SU-DHL-6 (cell line): ENCODE data around the gene RELN.

Experiments
- H2AFZ ChIP-seq: fragments of 200-600 bp; sonication (generic); 2 replicates; pipeline ENCODE4 v1.6.1; 2014; ENCODE audit warnings: low read depth, mild to moderate bottlenecking, moderate library complexity, mixed read lengths, antibody characterized with exemption, low read length; ENCODE audit not compliant: severe bottlenecking
- H3F3A ChIP-seq: fragments of 200-600 bp; shearing (Covaris generic); 2 replicates; pipeline ENCODE4 v1.6.0; 2016; ENCODE audit warnings: antibody characterized with exemption, mild to moderate bottlenecking; ENCODE audit not compliant: insufficient read depth
- H3K27ac ChIP-seq: fragments of 200-600 bp; sonication (generic); 2 replicates; pipeline ENCODE4 v1.5.1; 2016; ENCODE audit warnings: low read depth, mild to moderate bottlenecking, low read length, moderate library complexity, mixed read lengths
- H3K27me3 ChIP-seq: fragments of 200-600 bp; sonication (generic), shearing (Covaris generic); 2 replicates; pipeline ENCODE4 v1.6.0; 2014; ENCODE audit warnings: mild to moderate bottlenecking, low read length
- H3K36me3 ChIP-seq: fragments of 200-600 bp; sonication (generic); 2 replicates; pipeline ENCODE4 v1.6.1; 2014; ENCODE audit warnings: mild to moderate bottlenecking, low read length, mixed read lengths
- H3K4me2 ChIP-seq: fragments of 300-600, 200-600 bp; shearing (Covaris generic), sonication (generic); 2 replicates; pipeline ENCODE4 v1.6.0; 2014; ENCODE audit warnings: low read length, low read depth, mild to moderate bottlenecking; ENCODE audit not compliant: poor library complexity, severe bottlenecking
- H3K4me3 ChIP-seq: fragments of 200-600 bp; sonication (generic); 2 replicates; pipeline ENCODE4 v1.5.1; 2014; ENCODE audit warnings: antibody characterized with exemption, low read length, mild to moderate bottlenecking, mixed read lengths; ENCODE audit not compliant: insufficient read depth, poor library complexity, severe bottlenecking
- H3K79me2 ChIP-seq: fragments of 200-600 bp; sonication (generic); 2 replicates; pipeline ENCODE4 v1.6.1; 2014; ENCODE audit warnings: mild to moderate bottlenecking, low read length, moderate library complexity; ENCODE audit not compliant: insufficient read depth
- H3K9ac ChIP-seq: fragments of 200-600 bp; sonication (generic); 2 replicates; pipeline ENCODE4 v1.7.0; 2014; ENCODE audit warnings: mild to moderate bottlenecking, low read length
- H3K9me2 ChIP-seq: fragments of 200-600 bp; sonication (generic); replicated peaks from 2 replicates; pipeline ENCODE4 v1.6.1; 2014; ENCODE audit warnings: low read length; ENCODE audit not compliant: insufficient read depth
- H3K9me3 ChIP-seq: fragments of 200-600 bp; sonication (generic); 2 replicates; pipeline ENCODE4 v1.6.1; 2014; ENCODE audit warnings: low read length, mixed read lengths; ENCODE audit not compliant: insufficient read depth
- H4K20me1 ChIP-seq: fragments of 200-600 bp; sonication (generic); 2 replicates; pipeline ENCODE4 v1.6.1; 2014; ENCODE audit warnings: low read depth, mild to moderate bottlenecking, antibody characterized with exemption, low read length, moderate library complexity, mixed read lengths
- EZH2phosphoT487 ChIP-seq: fragments of 200-600 bp; sonication (generic), shearing (Covaris generic); conservative IDR thresholded peaks from 2 replicates; pipeline ENCODE4 v1.6.1; 2018; ENCODE audit warnings: mild to moderate bottlenecking, antibody characterized with exemption, low read length, moderate library complexity, mixed read lengths
- TF ChIP-seq, protein P1 (sequence below): fragments of 200-600 bp; sonication (generic); IDR thresholded peaks from one replicate; pipeline ENCODE4 v1.5.1; 2017; ENCODE audit warnings: antibody characterized with exemption, mild to moderate bottlenecking, low read length, moderate library complexity; ENCODE audit not compliant: insufficient read depth, poor library complexity, severe bottlenecking

RELN gene

DNA sequence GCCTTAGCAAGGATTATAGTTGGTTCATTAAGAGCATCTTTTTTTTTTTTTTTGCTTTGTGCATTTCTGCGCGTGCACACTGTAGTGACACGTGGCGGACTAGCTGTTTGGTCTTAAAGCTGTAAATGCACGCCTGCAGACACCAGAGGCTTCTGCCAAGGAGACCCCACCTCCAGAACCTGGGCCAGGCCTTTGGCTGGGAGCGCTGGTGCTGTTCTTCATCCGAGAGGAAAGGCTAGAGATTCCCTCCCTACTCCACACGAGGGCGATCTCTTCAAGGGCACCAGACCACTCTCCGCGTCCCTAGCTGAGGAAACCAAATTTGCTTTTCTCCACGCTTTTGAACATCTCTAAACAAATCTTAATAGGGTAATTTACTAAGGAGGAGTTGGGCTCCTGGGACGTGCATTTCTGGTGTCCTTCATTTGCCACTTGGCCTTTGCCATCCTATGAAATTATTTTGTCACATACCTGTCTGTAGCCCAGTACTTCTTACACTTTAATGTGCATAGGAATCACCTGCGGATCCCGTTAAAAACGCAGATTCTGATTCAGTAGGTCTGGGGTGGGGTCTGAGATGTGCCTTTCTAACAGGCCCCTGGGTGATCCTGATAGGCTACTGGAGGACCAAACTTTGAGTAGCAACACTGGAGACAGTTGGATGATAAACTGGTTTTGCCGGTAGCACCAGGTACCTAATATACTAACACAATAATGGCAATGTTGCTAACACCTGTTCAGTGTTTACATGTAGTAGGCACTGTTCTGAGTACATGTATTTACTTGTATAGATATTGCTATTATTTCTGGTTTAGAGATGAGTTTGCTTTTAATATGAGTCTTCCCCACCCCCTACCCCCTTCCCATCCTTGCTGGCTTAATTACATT is 542.1 kb downstream of the RELN start:
- Histone ChIP-seq H3K9me3 (no peaks in the 10 kb centered on the region), H3K27me3 (no peaks in the 10 kb centered on the region), H3K9me2 (no peaks in the 10 kb centered on the region), H3K4me2 (no peak overlapping the region), H3F3A (no peaks in the 10 kb centered on the region), H3K27ac (no peak overlapping the region), H3K36me3 (no peaks in the 10 kb centered on the region), H2AFZ (no peak overlapping the region), H3K79me2 (no peaks in the 10 kb centered on the region), H4K20me1 (no peaks in the 10 kb centered on the region), H3K9ac (no peak overlapping the region), H3K4me3 (no peak overlapping the region)
- TF ChIP-seq, protein P1, sequence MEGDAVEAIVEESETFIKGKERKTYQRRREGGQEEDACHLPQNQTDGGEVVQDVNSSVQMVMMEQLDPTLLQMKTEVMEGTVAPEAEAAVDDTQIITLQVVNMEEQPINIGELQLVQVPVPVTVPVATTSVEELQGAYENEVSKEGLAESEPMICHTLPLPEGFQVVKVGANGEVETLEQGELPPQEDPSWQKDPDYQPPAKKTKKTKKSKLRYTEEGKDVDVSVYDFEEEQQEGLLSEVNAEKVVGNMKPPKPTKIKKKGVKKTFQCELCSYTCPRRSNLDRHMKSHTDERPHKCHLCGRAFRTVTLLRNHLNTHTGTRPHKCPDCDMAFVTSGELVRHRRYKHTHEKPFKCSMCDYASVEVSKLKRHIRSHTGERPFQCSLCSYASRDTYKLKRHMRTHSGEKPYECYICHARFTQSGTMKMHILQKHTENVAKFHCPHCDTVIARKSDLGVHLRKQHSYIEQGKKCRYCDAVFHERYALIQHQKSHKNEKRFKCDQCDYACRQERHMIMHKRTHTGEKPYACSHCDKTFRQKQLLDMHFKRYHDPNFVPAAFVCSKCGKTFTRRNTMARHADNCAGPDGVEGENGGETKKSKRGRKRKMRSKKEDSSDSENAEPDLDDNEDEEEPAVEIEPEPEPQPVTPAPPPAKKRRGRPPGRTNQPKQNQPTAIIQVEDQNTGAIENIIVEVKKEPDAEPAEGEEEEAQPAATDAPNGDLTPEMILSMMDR: peak; percentile 50
- TF ChIP-seq EZH2phosphoT487: no peak

GRCh38 chr7:103446049-103446520 is 543.4 kb downstream of the RELN start, which contains the start of gene SLC26A5:
TSS of gene SLC26A5 (minus strand) at chr7:103446207. CDS start at chr7:103421514, 24,693 bp downstream.
- Histone ChIP-seq H3K27ac (no peak within 1 kb of the TSS), H3K27me3 (no peaks in the 10 kb centered on the region), H3K9ac (no peak within 1 kb of the TSS), H3K4me3 (no peak within 1 kb of the TSS), H3K9me2 (no peaks in the 10 kb centered on the region), H3K36me3 (no peaks in the 10 kb centered on the region), H4K20me1 (no peaks in the 10 kb centered on the region), H3K9me3 (no peaks in the 10 kb centered on the region), H3F3A (no peaks in the 10 kb centered on the region), H3K79me2 (no peaks in the 10 kb centered on the region), H3K4me2 (no peak within 1 kb of the TSS), H2AFZ (no peak within 1 kb of the TSS)
- TF ChIP-seq EZH2phosphoT487: no peak
- TF ChIP-seq, protein P1: no peak

DNA sequence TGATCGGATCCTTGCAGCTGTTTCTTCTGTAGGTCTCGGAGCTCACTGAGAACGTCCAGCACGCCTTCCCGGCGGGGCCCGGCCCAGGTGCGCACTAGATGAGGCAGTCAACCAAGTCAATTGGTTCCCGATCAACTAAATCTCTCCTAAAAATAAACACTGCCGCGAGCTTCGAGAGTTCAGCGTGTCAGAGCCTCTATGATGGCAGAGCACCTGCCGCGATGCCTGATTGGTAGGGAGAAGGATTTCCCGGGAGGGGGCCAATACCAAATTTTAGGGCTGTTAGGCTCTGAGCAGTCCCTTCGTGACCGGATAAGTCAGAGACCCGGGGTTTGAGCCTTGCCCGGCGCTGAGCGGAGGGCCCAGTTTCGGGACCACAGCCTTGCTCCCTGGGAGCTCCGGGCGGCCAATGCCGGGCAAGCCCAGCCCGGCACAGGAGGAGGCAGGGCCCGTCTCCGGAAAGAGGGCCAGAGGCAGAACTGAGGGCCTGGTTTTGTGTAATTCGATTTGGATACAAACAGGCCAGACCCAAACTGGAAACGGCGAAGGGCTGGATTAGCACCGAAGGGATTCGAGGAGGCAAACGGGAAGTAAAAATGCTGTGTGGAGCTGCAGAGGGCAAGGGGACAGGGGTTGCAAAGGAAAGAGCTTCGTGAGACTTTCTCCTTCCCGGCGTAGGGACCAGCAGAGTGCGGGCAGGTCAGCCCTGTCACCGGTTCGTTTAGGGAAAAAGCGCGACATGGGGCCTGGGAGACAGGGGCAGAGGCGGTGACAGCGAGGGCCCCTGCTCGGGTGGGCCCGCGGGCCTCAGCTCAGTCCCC is 544.0 kb downstream of the RELN start:
- H3K9me3 ChIP-seq: no peaks in the 10 kb centered on the region
- no peaks in the 10 kb centered on the region for H3K27me3 ChIP-seq
- no peaks in the 10 kb centered on the region for H3K79me2 ChIP-seq
- no peaks in the 10 kb centered on the region for H3F3A ChIP-seq
- H2AFZ ChIP-seq: no peak overlapping the region
- H3K4me3 ChIP-seq: no peak overlapping the region
- H3K27ac ChIP-seq: no peak overlapping the region
- no peaks in the 10 kb centered on the region for H4K20me1 ChIP-seq
- no peaks in the 10 kb centered on the region for H3K36me3 ChIP-seq
- no peak overlapping the region for H3K9ac ChIP-seq
- TF ChIP-seq, protein P1: no peak
- no peak for TF ChIP-seq EZH2phosphoT487
- H3K9me2 ChIP-seq: no peaks in the 10 kb centered on the region
- no peak overlapping the region for H3K4me2 ChIP-seq
